HL-60 (cell line): ENCODE measurements around the gene PKNOX1.
"Not testable (repeated sequence)": the region's sequence is repeated elsewhere in the genome, so short reads cannot be mapped to it uniquely, and the experiment has no call there.

ENCODE experiments used
- DNase-seq, 2 experiments: peaks; one replicate each; pipeline ENCODE4 v3.0.0-alpha.2; 2010 to 2020; ENCODE audit warnings: low read depth in 1 of 2, low spot score in 1 of 2
- H3K27ac ChIP-seq: fragments of 250-450 bp; sonication (Bioruptor Pico); replicated peaks from 2 replicates; pipeline ENCODE4 v1.5.1; 2020; ENCODE audit warnings: mild to moderate bottlenecking, moderate library complexity
- H3K27me3 ChIP-seq: fragments of 250-450 bp; sonication (Bioruptor Pico); 2 replicates; pipeline ENCODE4 v1.5.1; 2021; ENCODE audit warnings: mild to moderate bottlenecking, moderate library complexity; ENCODE audit not compliant: insufficient read depth, poor library complexity, severe bottlenecking
- H3K4me3 ChIP-seq: replicated peaks from 2 replicates; pipeline ENCODE4 v1.5.1; 2011; ENCODE audit warnings: mild to moderate bottlenecking, control low read depth, low read length; ENCODE audit not compliant: insufficient read depth
- CTCF ChIP-seq: IDR thresholded peaks from one replicate; pipeline ENCODE4 v1.5.1; 2011; ENCODE audit warnings: low read length, control low read depth, inconsistent platforms; ENCODE audit not compliant: insufficient read depth
- GABPA ChIP-seq: IDR thresholded peaks from 2 replicates; pipeline ENCODE4 v1.6.1; 2012; ENCODE audit warnings: low read depth
- POLR2AphosphoS5 ChIP-seq: IDR thresholded peaks from 2 replicates; pipeline ENCODE4 v1.6.1; 2012; ENCODE audit warnings: low read depth
- SPI1 ChIP-seq: IDR thresholded peaks from 2 replicates; pipeline ENCODE4 v1.6.1; 2012; ENCODE audit warnings: low read depth, mild to moderate bottlenecking, borderline replicate concordance
- TF ChIP-seq, protein P1 (sequence below): IDR thresholded peaks from 2 replicates; pipeline ENCODE4 v1.6.1; 2012; ENCODE audit warnings: low read depth; ENCODE audit not compliant: insufficient replicate concordance

PKNOX1 gene

DNA sequence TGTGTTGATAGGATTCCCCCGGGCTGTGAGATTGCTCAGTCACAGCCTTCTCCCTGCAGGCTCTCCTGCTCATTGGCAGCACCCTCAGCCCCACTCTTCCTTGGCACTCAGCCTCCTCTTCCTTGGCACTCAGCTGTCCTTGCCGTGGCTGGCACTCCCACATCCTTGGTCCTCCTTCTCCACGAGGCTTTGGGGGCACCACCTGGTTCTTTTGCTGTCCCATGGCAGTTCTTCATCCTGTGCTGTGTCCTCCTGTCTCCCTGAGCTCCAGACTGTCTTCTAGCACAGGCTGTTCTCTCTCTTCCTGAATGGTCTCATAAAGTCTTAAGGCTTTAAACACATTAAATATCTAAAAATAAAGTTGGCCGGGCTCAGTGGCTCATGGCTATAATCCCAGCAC, 27.0 kb downstream of the PKNOX1 start:
- DNase-seq: no peak
- TF ChIP-seq SPI1: no peak
- no peak for TF ChIP-seq CTCF
- no peak for TF ChIP-seq GABPA
- TF ChIP-seq POLR2AphosphoS5: no peak
- TF ChIP-seq, protein P1, sequence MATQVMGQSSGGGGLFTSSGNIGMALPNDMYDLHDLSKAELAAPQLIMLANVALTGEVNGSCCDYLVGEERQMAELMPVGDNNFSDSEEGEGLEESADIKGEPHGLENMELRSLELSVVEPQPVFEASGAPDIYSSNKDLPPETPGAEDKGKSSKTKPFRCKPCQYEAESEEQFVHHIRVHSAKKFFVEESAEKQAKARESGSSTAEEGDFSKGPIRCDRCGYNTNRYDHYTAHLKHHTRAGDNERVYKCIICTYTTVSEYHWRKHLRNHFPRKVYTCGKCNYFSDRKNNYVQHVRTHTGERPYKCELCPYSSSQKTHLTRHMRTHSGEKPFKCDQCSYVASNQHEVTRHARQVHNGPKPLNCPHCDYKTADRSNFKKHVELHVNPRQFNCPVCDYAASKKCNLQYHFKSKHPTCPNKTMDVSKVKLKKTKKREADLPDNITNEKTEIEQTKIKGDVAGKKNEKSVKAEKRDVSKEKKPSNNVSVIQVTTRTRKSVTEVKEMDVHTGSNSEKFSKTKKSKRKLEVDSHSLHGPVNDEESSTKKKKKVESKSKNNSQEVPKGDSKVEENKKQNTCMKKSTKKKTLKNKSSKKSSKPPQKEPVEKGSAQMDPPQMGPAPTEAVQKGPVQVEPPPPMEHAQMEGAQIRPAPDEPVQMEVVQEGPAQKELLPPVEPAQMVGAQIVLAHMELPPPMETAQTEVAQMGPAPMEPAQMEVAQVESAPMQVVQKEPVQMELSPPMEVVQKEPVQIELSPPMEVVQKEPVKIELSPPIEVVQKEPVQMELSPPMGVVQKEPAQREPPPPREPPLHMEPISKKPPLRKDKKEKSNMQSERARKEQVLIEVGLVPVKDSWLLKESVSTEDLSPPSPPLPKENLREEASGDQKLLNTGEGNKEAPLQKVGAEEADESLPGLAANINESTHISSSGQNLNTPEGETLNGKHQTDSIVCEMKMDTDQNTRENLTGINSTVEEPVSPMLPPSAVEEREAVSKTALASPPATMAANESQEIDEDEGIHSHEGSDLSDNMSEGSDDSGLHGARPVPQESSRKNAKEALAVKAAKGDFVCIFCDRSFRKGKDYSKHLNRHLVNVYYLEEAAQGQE: no peak
- Histone ChIP-seq H3K27ac (no peak overlapping the region), H3K4me3 (no peak overlapping the region), H3K27me3 (no peaks in the 10 kb centered on the region)

GRCh38 chr21:43004926-43005325, 30.6 kb downstream of the PKNOX1 start:
- no peaks in the 10 kb centered on the region for H3K27me3 ChIP-seq
- DNase-seq: no peak
- H3K4me3 ChIP-seq: no peak overlapping the region
- no peak for TF ChIP-seq POLR2AphosphoS5
- no peak for TF ChIP-seq CTCF
- TF ChIP-seq, protein P1: no peak
- TF ChIP-seq SPI1: no peak
- no peak for TF ChIP-seq GABPA
- H3K27ac ChIP-seq: no peak overlapping the region

DNA sequence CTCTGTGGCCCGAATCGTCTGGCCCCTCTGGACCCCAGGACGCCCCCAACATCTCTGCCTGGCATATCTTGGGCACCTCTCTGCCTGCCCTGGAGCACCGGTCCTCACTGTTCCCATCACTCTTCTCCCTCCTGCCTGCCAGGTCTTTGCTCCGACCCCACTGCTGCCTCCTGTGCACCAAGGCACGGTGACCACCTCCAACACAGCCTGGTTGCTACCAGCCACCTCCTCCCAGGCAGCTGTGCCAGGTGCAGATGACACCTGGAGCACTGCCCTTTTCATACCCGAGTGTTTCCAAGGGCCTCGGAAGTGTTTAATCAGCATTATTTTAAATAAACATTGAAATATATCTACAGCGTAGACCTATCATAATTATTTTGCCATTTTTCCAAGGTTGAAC, 31.3 kb downstream of the PKNOX1 start:
- no peak for DNase-seq
- Histone ChIP-seq H3K27ac (no peak overlapping the region), H3K4me3 (no peak overlapping the region), H3K27me3 (no peaks in the 10 kb centered on the region)
- no peak for TF ChIP-seq SPI1
- TF ChIP-seq, protein P1: no peak
- TF ChIP-seq POLR2AphosphoS5: no peak
- TF ChIP-seq GABPA: no peak
- TF ChIP-seq CTCF: no peak

DNA sequence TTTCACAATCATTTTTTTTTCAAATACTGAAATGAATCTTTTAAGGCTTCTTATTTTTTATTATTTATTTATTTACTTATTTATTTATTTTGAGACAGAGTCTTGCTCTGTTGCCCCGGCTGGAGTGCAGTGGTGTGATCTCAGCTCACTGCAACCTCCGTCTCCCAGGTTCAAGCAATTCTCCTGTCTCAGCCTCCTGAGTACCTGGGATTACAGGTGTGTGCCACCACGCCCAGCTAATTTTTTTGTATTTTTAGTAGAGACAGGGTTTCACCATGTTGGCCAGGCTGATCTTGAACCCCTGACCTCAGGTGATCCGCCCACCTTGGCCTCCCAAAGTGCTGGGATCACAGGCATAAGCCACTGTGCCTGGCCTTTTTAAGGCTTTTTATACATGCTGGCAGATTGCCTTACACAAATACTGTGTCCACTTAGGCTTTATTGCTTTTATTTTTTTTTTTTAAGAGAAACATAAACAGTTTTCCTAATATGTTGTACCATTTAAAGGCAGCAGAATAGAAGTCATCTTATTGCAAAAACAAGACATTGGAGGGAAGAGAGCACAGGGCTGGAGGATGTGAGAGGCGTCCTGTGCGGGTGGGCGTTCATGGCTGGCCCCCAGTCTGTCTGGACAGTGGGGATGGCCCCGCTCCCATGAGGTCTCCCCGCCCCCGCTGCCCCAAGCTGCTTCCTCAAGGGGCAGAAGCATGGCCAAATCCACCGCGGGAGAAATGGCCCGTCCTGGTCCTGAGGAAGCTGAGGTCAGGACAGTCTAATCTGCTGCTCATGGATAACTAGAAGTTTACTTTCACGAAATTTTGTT, 31.9 kb downstream of the PKNOX1 start:
- not testable (repeated sequence) for DNase-seq

More for the DNA sequence above, 31.9 kb downstream of the PKNOX1 start:
- H3K27ac ChIP-seq, H3K27me3 ChIP-seq, H3K4me3 ChIP-seq: not testable (repeated sequence)
